HepG2 (cell line): ENCODE results near the gene BPIFB6. TPM values are rescaled to one million over a fixed set of nuclear protein-coding genes. Genes with fewer than 3 reads are reported as not detected.

ENCODE experiments used
- EZH2 ChIP-seq: conservative IDR thresholded peaks from 2 replicates; pipeline ENCODE4 v1.6.1; 2012; ENCODE audit warnings: mild to moderate bottlenecking, low read depth, low read length, moderate library complexity
- GTF2F1 ChIP-seq: fragments of 150-350 bp; IDR thresholded peaks from 2 replicates; pipeline ENCODE4 v1.6.1; 2014; ENCODE audit warnings: low read length
- NFE2 ChIP-seq: sonication (generic); formaldehyde crosslinking; IDR thresholded peaks from 2 replicates; pipeline ENCODE4 v1.4.0; 2020; ENCODE audit warnings: missing genetic modification reagents
- NR3C1 ChIP-seq: sonication (generic); formaldehyde crosslinking; IDR thresholded peaks from 2 replicates; pipeline ENCODE4 v1.4.0; 2020; ENCODE audit warnings: missing genetic modification reagents
- WIZ ChIP-seq: sonication (generic); formaldehyde crosslinking; IDR thresholded peaks from 2 replicates; pipeline ENCODE4 v1.5.1; 2020; ENCODE audit warnings: mild to moderate bottlenecking, missing genetic modification reagents
- ZFP41 ChIP-seq: sonication (generic); formaldehyde crosslinking; IDR thresholded peaks from 2 replicates; pipeline ENCODE4 v1.4.0; 2020; ENCODE audit warnings: mild to moderate bottlenecking, missing genetic modification reagents, borderline replicate concordance
- ZFY ChIP-seq: sonication (generic); formaldehyde crosslinking; IDR thresholded peaks from 2 replicates; pipeline ENCODE4 v1.4.0; 2020; ENCODE audit warnings: missing genetic modification reagents
- ZNF567 ChIP-seq: sonication (generic); formaldehyde crosslinking; IDR thresholded peaks from 2 replicates; pipeline ENCODE4 v1.8.1; 2023; ENCODE audit warnings: mild to moderate bottlenecking, missing genetic modification reagents, borderline replicate concordance
- ZNF772 ChIP-seq: sonication (generic); formaldehyde crosslinking; IDR thresholded peaks from 2 replicates; pipeline ENCODE4 v1.5.0; 2020; ENCODE audit warnings: mild to moderate bottlenecking, missing genetic modification reagents
- polyA plus RNA-seq, 8 experiments: library from polyadenylated mRNA; depleted of rRNA in 3 of 8; stranded (reverse) in 7 of 8; unstranded in 1 of 8; fragments of >200 nt; fragmentation: Illumina TruSeq in 4 of 8; extraction: Trizol in 4 of 8; gene quantifications; 2 replicates each; pipeline versions ENCODE4 v1.2.1 to v1.2.3, GENCODE V29; 2011 to 2016; ENCODE audit warnings: low read depth in 4 of 8, missing spikeins in 1 of 8, mixed read lengths in 1 of 8; ENCODE audit not compliant: insufficient read depth in 1 of 8
- total RNA-seq, 5 experiments: library from RNA; depleted of rRNA; stranded (reverse); fragments of >200 nt; fragmentation: Illumina TruSeq; extraction: Trizol; gene quantifications; 2 replicates each; pipeline ENCODE4 v1.2.3, GENCODE V29; 2016; ENCODE audit warnings: low read depth in 1 of 5
- TF ChIP-seq, protein P1 (sequence below), 2 experiments: sonication (generic) in 1 of 2; formaldehyde crosslinking in 1 of 2; IDR thresholded peaks; 2 replicates each; pipeline versions ENCODE4 v1.4.0 to v1.6.1; 2016 to 2020; ENCODE audit warnings: borderline replicate concordance in 1 of 2, low read depth in 1 of 2, mild to moderate bottlenecking in 1 of 2, missing genetic modification reagents in 1 of 2
- TF ChIP-seq, protein P2 (sequence below): sonication (generic); formaldehyde crosslinking; IDR thresholded peaks from one replicate; pipeline ENCODE4 v1.5.1; 2020; ENCODE audit warnings: mild to moderate bottlenecking, missing genetic modification reagents; ENCODE audit errors: not compliant biosample characterization
- TF ChIP-seq, protein P3 (sequence below), 2 experiments: fragments of 450-650 bp in 1 of 2; sonication (generic) in 1 of 2; formaldehyde crosslinking; IDR thresholded peaks; 2 replicates each; pipeline versions ENCODE4 v1.5.0 to v1.8.0; 2020 to 2022; ENCODE audit warnings: mild to moderate bottlenecking in 1 of 2, missing genetic modification reagents in 1 of 2
- TF ChIP-seq, protein P4 (sequence below): sonication (generic); formaldehyde crosslinking; IDR thresholded peaks from 2 replicates; pipeline ENCODE4 v1.5.1; 2020; ENCODE audit warnings: mild to moderate bottlenecking, missing genetic modification reagents, borderline replicate concordance

The BPIFB6 gene
- total and polyA plus RNA-seq, 2 of the 13 experiments (the other 11 are each of a cell fraction or from before 2014, with no cell fraction given): 0.13 to 1.7 TPM

DNA sequence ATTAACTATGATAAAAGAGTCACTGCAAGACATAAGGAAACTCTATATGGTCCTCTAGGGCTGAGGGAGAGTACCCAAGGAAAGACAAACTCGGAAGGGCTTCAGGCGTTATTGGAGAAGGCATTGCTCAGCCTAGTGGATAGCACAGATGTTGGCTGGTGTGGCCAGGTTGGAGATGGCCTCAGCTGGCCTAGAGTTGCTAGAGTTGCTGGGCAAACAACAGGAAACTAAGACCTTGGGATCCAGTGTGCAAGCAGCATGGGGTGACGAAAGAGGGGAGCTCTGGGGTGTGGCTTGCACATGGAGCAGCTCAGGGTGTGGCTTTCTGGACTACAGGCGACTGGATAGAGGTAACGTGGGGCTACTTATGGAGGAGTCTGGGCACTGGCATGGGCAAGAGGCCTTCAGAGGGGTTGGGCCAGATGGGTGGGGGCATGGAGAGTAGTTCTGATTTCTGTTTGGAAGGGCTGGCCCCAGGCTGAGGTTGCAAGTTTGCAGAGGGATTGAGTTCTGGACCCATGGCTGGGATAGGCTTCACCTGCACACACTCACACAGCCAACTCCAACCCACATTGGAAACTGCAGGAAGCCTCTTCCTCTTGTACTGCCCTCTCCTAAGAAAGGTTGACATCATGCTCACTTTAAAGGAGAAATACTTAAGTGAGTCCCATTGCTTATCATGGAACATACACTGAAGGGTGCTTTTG is 5.2 kb upstream of the BPIFB6 start (continued):
- TF ChIP-seq, protein P1, sequence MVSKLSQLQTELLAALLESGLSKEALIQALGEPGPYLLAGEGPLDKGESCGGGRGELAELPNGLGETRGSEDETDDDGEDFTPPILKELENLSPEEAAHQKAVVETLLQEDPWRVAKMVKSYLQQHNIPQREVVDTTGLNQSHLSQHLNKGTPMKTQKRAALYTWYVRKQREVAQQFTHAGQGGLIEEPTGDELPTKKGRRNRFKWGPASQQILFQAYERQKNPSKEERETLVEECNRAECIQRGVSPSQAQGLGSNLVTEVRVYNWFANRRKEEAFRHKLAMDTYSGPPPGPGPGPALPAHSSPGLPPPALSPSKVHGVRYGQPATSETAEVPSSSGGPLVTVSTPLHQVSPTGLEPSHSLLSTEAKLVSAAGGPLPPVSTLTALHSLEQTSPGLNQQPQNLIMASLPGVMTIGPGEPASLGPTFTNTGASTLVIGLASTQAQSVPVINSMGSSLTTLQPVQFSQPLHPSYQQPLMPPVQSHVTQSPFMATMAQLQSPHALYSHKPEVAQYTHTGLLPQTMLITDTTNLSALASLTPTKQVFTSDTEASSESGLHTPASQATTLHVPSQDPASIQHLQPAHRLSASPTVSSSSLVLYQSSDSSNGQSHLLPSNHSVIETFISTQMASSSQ (IDR thresholded peaks at IDR 0.05; ENCODE audit: low read depth): no peak
- TF ChIP-seq, protein P1 (CRISPR knock-in tag; IDR thresholded peaks at IDR 0.05; ENCODE audit: borderline replicate concordance): no peak; the same call in 1 of the 2 replicates
- TF ChIP-seq NR3C1 (CRISPR knock-in tag) (no peak), ZNF567 (CRISPR knock-in tag) (no peak; the same call in 1 of the 2 replicates), EZH2 (no peak), NFE2 (CRISPR knock-in tag) (peak; percentile 8; the same call in 1 of the 2 replicates), ZNF772 (CRISPR knock-in tag) (no peak; the same call in 1 of the 2 replicates), ZFP41 (no peak), WIZ (CRISPR knock-in tag) (no peak), GTF2F1 (no peak), ZFY (CRISPR knock-in tag) (no peak; the same call in 1 of the 2 replicates)
- TF ChIP-seq, protein P2, sequence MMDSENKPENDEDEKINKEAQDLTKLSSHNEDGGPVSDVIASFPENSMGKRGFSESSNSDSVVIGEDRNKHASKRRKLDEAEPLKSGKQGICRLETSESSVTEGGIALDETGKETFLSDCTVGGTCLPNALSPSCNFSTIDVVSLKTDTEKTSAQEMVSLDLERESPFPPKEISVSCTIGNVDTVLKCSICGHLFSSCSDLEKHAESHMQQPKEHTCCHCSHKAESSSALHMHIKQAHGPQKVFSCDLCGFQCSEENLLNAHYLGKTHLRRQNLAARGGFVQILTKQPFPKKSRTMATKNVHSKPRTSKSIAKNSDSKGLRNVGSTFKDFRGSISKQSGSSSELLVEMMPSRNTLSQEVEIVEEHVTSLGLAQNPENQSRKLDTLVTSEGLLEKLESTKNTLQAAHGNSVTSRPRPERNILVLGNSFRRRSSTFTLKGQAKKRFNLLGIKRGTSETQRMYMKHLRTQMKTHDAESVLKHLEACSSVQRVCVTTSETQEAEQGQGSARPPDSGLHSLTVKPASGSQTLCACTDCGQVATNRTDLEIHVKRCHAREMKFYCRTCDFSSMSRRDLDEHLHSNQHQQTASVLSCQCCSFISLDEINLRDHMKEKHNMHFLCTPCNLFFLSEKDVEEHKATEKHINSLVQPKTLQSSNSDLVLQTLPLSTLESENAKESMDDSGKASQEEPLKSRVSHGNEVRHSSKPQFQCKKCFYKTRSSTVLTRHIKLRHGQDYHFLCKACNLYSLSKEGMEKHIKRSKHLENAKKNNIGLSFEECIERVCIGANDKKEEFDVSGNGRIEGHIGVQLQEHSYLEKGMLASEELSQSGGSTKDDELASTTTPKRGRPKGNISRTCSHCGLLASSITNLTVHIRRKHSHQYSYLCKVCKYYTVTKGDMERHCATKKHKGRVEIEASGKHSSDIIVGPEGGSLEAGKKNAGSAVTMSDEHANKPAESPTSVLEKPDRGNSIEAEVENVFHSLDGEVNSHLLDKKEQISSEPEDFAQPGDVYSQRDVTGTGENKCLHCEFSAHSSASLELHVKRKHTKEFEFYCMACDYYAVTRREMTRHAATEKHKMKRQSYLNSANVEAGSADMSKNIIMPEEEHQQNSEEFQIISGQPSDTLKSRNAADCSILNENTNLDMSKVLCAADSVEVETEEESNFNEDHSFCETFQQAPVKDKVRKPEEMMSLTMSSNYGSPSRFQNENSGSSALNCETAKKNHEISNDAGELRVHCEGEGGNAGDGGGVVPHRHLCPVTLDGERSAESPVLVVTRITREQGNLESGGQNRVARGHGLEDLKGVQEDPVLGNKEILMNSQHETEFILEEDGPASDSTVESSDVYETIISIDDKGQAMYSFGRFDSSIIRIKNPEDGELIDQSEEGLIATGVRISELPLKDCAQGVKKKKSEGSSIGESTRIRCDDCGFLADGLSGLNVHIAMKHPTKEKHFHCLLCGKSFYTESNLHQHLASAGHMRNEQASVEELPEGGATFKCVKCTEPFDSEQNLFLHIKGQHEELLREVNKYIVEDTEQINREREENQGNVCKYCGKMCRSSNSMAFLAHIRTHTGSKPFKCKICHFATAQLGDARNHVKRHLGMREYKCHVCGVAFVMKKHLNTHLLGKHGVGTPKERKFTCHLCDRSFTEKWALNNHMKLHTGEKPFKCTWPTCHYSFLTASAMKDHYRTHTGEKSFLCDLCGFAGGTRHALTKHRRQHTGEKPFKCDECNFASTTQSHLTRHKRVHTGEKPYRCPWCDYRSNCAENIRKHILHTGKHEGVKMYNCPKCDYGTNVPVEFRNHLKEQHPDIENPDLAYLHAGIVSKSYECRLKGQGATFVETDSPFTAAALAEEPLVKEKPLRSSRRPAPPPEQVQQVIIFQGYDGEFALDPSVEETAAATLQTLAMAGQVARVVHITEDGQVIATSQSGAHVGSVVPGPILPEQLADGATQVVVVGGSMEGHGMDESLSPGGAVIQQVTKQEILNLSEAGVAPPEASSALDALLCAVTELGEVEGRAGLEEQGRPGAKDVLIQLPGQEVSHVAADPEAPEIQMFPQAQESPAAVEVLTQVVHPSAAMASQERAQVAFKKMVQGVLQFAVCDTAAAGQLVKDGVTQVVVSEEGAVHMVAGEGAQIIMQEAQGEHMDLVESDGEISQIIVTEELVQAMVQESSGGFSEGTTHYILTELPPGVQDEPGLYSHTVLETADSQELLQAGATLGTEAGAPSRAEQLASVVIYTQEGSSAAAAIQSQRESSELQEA (CRISPR knock-in tag): peak; percentile 45
- TF ChIP-seq, protein P3, sequence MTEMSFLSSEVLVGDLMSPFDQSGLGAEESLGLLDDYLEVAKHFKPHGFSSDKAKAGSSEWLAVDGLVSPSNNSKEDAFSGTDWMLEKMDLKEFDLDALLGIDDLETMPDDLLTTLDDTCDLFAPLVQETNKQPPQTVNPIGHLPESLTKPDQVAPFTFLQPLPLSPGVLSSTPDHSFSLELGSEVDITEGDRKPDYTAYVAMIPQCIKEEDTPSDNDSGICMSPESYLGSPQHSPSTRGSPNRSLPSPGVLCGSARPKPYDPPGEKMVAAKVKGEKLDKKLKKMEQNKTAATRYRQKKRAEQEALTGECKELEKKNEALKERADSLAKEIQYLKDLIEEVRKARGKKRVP (CRISPR knock-in tag; IDR thresholded peaks at IDR 0.05): no peak; a peak in 1 of 4 replicates
- TF ChIP-seq, protein P4, sequence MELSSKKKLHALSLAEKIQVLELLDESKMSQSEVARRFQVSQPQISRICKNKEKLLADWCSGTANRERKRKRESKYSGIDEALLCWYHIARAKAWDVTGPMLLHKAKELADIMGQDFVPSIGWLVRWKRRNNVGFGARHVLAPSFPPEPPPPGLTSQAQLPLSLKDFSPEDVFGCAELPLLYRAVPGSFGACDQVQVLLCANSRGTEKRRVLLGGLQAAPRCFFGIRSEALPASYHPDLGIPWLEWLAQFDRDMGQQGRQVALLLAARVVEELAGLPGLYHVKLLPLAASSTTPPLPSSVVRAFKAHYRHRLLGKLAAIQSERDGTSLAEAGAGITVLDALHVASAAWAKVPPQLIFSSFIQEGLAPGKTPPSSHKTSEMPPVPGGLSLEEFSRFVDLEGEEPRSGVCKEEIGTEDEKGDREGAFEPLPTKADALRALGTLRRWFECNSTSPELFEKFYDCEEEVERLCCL (CRISPR knock-in tag): no peak
